ENCODE data around the gene CDH4. TPM values are rescaled to one million over a fixed set of nuclear protein-coding genes. Genes with fewer than 3 reads are reported as not detected.

CDH4 gene
- total and polyA plus RNA-seq, 2 of the 13 experiments (the other 11 are each of a cell fraction or from before 2014, with no cell fraction given), result not detected

DNA sequence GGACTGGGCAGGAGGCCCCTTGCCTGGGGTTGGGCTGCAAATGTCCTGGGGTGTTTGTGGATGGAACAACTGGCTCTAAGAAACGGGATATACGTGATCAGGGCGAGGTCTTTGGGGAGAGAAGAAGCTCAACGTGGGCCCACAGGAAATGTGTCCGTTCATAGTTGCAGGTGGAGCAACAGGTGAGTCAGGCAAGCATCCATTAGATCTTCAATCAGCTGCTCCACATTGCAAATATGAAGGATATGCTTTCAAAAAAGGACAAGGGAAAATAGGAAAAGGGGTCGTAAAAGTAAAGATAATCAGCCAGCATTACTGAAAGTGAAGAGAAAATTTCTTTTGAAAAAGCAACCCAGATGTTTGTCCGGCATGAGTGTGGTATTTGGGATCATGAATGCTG lies 251.0 kb downstream of the CDH4 start:
- H3K9ac ChIP-seq (ENCODE audit: insufficient read depth, low read depth, low read length), result no peak overlapping the region
- no peaks in the 10 kb centered on the region for H3K4me1 ChIP-seq (ENCODE audit: insufficient read depth, low read length)
- in situ Hi-C loops (cut with HindIII; ENCODE audit: extremely low pct_ligation_motif_present, low pct_unique_long_range_greater_than_20kb) (no loop called here), intact Hi-C loops (cut with micrococcal nuclease; ENCODE audit: unreplicated experiment) (no loop called here)
- ChIA-PET POLR2A (no interaction called here), CTCF (ENCODE audit: low intra/inter-chr PET ratio, low total read pairs) (no interaction called here)
- FAIRE-seq (no peak), DNase-seq (ENCODE audit: low spot score) (no peak), ATAC-seq (no peak)
- no peaks in the 10 kb centered on the region for H3K79me2 ChIP-seq (ENCODE audit: insufficient read depth, low read length)
- WGBS (ENCODE audit: low lambda C conversion rate), result 10% methylated on average over 7 of the region's 7 CpGs
- H3K27ac ChIP-seq (ENCODE audit: extremely low read length, insufficient read depth, low read length), result no peak overlapping the region
- H3K9me3 ChIP-seq (ENCODE audit: low read length), result no peaks in the 10 kb centered on the region
- H3K27me3 ChIP-seq (ENCODE audit: control insufficient read depth in 1 of 2, insufficient read depth in 2 of 2, low read length in 2 of 2), result peaks cover 11 to 92% of the 10 kb centered on the region in 2 experiments; a peak in 4 of 5 replicates
- no peaks in the 10 kb centered on the region for H3K36me3 ChIP-seq (replicated peaks in 1 of 2; ENCODE audit: control insufficient read depth in 1 of 2, insufficient read depth in 2 of 2, low read length in 2 of 2)
- H3K4me3 ChIP-seq (replicated peaks in 1 of 3; ENCODE audit: insufficient read depth in 1 of 3, low read depth in 2 of 3, low read length in 3 of 3), result no peak overlapping the region
- TF ChIP-seq, protein P1, sequence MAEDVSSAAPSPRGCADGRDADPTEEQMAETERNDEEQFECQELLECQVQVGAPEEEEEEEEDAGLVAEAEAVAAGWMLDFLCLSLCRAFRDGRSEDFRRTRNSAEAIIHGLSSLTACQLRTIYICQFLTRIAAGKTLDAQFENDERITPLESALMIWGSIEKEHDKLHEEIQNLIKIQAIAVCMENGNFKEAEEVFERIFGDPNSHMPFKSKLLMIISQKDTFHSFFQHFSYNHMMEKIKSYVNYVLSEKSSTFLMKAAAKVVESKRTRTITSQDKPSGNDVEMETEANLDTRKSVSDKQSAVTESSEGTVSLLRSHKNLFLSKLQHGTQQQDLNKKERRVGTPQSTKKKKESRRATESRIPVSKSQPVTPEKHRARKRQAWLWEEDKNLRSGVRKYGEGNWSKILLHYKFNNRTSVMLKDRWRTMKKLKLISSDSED (CRISPR knock-in tag; IDR thresholded peaks at IDR 0.05), result no peak
- TF ChIP-seq SETDB1 (CRISPR knock-in tag; IDR thresholded peaks at IDR 0.05; ENCODE audit: borderline replicate concordance), result no peak
- TF ChIP-seq ZBTB1 (CRISPR knock-in tag; IDR thresholded peaks at IDR 0.05; ENCODE audit: borderline replicate concordance), result no peak
- no peak for TF ChIP-seq GTF2F1 (IDR thresholded peaks at IDR 0.05; ENCODE audit: low read length)
- TF ChIP-seq DMAP1 (CRISPR knock-in tag; IDR thresholded peaks at IDR 0.05), result no peak
- TF ChIP-seq, protein P2, sequence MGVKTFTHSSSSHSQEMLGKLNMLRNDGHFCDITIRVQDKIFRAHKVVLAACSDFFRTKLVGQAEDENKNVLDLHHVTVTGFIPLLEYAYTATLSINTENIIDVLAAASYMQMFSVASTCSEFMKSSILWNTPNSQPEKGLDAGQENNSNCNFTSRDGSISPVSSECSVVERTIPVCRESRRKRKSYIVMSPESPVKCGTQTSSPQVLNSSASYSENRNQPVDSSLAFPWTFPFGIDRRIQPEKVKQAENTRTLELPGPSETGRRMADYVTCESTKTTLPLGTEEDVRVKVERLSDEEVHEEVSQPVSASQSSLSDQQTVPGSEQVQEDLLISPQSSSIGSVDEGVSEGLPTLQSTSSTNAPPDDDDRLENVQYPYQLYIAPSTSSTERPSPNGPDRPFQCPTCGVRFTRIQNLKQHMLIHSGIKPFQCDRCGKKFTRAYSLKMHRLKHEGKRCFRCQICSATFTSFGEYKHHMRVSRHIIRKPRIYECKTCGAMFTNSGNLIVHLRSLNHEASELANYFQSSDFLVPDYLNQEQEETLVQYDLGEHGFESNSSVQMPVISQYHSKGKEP (CRISPR knock-in tag; IDR thresholded peaks at IDR 0.05), result no peak
- TF ChIP-seq, protein P3, sequence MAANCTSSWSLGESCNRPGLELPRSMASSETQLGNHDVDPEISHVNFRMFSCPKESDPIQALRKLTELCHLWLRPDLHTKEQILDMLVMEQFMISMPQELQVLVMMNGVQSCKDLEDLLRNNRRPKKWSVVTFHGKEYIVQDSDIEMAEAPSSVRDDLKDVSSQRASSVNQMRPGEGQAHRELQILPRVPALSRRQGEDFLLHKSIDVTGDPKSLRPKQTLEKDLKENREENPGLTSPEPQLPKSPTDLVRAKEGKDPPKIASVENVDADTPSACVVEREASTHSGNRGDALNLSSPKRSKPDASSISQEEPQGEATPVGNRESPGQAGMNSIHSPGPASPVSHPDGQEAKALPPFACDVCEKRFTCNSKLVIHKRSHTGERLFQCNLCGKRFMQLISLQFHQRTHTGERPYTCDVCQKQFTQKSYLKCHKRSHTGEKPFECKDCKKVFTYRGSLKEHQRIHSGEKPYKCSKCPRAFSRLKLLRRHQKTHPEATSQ (CRISPR knock-in tag; IDR thresholded peaks at IDR 0.05; ENCODE audit: borderline replicate concordance), result no peak
- no peak for TF ChIP-seq ONECUT2 (CRISPR knock-in tag; IDR thresholded peaks at IDR 0.05)
- no peak for TF ChIP-seq RBM22 (optimal IDR thresholded peaks at IDR 0.05; ENCODE audit: low read length)
- no peak for TF ChIP-seq ZNF766 (CRISPR knock-in tag; IDR thresholded peaks at IDR 0.05; ENCODE audit: borderline replicate concordance)
- no peak overlapping the region for H3K4me2 ChIP-seq (ENCODE audit: low read depth, low read length)
- BruUV-seq (replicated peaks), result no TSS peak
- H2AFZ ChIP-seq (ENCODE audit: low read length), result no peak overlapping the region
- H4K20me1 ChIP-seq (ENCODE audit: insufficient read depth, low read length), result no peaks in the 10 kb centered on the region; the same call in 1 of the 2 replicates

Measured in HepG2 (cell line).